Measurements from ENCODE around the gene GALNT10.

Gene GALNT10

GRCh38 chr5:154300207-154300883 is 109.8 kb downstream of the GALNT10 start:
- no peak for DNase-seq

DNA sequence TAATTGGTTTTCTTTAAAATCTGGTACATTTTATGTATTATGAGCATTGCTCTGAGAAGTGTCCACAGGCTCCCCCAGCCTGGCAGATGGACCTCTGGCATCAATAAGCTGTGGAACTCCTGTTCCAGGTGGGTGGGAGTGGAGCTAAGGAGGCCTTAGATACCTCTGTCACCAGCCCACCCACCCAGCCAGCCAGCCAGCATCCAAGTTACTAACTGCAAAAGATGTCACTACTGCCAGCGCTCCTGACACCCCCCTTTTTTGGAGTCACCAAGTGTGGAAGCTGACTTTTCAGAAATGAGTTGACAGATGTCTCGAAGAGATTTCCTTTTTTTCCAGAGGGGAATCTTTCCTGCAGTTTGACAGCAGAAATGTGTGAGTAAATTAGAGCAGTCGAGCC is 111.2 kb downstream of the GALNT10 start:
- no peak for DNase-seq

GRCh38 chr5:154302161-154302560 is 111.6 kb downstream of the GALNT10 start:
- no peak for DNase-seq

DNA sequence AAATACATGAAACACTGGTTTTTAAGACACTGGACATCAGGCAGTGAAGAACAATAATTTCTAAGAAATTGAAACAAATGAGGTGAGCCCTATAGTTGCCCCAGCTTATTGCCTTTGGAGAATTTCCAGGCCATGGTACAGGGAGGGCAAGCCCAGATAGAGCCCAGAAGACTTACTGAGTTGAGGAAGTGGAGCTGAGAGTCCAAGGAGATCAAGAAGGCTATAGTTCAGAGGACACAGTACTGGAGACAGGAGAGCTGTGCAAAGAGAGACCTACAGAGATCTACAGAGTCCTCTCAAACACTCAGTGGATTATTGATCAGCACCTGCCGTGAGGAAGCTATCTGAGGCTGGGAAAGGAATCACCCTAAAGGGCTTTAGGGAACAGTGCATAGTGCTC is 112.6 kb downstream of the GALNT10 start:
- DNase-seq = no peak

DNA sequence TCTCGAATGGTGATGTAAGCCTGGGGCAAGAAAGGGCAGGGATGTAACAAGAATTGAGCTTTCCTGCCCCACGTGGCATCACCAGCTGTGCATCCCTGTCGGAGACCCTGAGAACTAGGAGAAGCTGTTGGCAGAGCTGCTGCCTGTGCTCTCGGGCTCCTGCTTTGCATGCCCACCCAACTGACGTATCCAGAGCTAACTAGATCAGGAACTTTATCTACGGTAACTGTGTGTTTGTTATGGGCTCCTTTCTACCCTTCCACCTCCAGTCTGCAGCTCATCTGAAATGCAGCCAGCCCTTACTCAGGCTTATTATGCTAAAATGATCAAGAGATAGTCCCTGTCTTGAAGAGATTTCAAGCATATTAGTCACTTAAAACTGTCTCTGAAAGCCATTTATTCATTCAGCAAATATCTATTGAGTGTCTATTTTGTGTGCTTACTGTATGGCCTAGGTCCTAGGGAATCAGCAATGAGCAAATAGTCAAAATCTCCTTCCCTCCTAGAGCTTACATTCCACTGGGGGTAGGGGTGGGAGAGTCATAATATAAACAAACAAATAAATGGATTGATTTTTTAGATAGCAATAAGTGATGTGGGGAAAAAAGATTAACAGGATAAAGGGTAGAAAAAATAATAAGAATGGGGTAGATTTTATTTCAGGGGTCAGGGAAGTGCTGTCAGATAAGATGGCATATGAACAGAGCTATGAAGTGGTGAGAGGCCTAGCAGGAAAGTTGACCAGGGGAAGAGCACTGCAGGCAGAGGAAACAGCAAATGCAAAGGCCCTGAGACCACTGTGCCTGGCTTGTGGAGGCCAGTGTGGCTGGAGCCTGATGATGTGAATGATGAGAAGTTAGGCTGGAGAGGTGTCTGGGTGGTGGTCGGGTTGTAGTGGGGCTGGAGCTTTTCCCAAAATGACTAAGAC is 118.2 kb downstream of the GALNT10 start:
- no peak for DNase-seq

DNA sequence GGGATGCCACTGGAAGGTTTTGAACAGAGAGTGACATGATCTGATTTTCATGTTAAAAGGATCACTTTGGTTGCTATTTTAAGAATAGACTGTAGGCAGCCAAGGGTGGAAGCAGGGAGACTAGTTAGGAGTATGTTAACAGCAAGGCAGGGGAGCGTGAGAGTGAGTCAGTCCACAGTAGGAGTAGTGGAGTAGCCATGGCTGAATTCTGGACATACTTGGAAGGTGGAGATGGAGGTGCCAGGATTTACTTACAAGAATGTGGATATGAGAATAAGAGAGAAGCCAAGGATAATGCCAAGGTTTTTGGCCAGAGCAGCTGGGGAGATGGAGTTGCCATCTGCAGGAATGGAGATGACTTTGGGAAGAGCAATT is 118.8 kb downstream of the GALNT10 start:
- no peak for DNase-seq

DNA sequence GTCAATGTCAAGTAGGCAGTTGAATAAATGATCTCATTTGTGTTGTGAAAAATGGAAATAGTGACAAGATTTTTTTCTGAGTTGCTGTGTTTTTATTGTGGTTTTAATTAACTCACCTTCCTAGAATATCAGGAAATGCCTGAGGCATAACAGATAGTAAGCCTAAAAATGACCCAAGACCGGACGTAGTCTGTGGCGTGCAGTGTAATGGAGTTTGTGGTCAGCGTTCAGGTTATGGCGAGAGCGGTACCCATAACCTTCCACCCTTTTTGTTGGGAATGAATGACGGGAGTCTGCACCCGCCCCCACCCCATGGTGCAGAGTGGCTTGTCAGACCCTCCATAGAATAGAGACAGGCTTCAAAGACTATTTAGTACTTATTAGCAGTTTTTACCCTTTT is 119.3 kb downstream of the GALNT10 start:
- no peak for DNase-seq

DNA sequence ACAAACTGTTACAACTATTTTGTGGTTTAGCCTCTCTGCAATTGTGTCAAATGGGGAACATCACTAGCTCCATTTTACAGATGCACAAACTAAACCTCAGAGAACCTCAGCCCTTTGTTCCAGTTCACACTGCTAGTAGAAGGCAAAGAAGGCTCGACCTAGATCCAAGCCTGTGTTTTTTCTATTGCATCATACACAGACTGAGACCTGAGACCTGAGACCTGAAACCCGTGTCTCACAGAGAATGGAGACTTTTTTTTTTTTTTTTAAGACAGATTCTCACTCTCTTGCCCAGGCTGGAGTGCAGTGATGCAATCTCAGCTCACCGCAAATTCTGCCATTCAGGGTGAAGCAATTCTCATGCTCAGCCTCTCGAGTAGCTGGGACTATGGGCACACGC is 120.8 kb downstream of the GALNT10 start:
- peak; percentile 40 for DNase-seq

- DNase-seq = no peak
Measured at GRCh38 chr5:154312000-154312399, 121.5 kb downstream of the GALNT10 start.

GRCh38 chr5:154312576-154312975 is 122.0 kb downstream of the GALNT10 start:
- no peak for DNase-seq

DNA sequence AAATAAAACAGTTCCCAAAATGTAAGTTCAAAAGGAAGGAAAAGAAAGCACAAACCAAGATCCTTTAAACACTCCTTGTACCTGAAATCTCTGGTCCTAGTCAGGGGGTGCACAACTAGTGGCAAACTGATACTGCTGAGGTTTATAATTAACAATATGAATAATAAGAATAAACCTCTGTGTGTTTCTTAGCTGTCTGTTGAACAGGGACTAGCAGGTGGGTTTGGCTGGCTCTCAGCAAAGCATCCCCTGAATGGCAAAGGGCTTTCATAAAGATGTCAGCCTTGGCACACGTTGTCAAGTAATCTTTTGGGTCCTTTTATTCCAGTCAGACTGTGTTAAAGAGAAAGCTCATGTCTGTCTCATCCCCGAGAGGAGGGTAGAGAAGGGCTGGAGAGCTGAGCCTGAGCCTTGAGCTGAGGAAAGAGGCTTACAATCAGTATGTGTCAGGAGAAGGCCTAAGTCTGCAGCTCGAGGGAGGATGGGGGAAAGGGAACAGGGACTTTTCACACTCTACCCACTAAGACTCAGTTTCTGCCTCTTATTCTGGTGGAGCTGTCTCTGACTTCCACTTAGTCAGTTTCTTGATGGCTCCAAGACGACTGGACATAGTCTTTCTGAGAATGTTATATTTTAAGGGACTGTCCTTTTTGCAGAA is 123.0 kb downstream of the GALNT10 start:
- no peak for DNase-seq

GRCh38 chr5:154315196-154315595 is 124.7 kb downstream of the GALNT10 start:
- DNase-seq = no peak

DNA sequence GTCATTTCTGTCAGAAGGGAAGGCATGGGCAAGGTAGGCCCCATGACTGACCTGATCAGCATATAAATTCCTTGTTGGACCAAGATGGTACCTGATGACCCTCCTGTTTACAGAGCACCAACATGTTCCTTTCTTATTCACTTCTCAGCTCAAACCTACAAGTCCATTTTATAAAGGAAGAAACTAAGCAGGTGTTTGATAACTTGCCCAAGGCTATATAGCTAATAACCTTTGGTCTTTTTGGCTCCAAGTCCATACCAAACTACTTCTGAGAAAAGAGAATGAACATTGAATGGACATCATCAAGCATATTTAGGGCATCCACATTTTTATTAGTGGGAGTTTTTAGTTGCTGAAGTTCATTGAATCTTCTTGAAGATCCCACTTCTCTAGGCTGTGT is 125.2 kb downstream of the GALNT10 start:
- DNase-seq = no peak

DNA sequence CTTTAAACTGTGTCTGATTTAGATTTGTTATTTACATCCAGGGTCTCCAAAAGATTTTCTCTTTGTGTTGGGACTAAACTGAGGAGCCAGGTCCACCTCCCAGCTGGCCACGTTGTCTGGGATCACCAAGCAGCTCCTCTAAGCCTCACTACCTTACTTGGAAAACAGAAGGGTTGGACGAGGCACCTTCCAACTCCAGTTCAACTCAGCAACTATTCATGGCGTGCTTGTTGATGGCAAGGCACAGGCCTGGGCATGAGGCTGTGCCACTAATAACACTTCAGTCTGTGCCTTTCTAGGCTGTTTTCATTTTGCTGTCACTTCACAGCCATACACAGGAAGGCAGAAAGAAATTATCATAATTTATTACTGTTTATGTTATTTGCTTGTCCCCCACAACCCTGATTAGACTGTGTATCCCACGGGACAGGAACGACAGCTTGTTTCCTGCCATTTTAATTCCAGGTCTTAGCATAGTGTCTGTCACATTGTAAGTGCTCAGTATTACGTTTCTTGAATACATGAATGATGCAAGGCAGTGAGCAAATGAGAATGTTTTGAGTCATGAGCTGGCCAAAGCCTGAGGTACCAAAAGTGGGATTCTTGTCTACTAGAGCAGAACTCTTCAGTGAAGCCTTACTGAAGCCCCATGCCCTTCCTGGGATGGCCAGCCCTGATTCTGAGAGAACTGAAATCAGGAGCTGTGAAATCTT is 125.8 kb downstream of the GALNT10 start:
- no peak for DNase-seq

DNA sequence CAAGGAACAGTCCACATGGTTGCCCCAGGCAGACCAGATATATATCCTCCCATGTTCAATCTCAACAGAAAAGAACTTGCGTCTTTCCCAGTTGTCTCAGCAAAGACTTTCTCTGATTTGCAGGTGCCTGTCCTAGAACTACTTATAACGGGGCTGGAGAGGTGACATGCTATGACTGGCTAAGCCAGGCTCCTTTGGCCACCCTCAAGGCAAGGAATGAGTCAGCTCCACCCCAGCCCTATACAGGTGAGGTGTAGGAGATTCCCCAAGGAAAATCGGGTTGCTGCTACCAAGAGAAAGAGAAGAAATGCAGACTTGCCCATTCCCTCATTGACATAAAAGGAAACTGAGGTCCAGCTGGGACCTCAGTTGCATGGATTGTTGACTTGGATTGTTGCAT is 127.4 kb downstream of the GALNT10 start:
- DNase-seq = no peak

DNA sequence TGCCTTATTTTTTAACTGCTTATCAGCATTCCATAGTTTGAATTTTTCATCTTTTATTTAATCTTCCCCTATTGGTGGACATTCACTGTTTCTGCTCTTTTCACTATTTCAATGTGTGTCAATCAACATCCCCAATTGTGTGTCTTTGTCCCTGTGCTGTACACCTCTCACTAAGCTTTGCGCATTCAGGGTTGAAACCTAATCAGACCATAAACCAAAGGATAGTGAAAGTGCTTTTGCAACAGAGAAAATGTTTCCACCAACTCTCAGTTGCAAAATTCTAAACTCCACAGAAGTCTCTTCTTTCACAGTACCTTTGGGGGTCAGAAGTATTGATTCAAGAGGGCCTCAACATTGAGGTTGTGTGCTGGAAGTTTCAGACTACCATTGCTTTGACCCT is 128.2 kb downstream of the GALNT10 start:
- no peak for DNase-seq

DNA sequence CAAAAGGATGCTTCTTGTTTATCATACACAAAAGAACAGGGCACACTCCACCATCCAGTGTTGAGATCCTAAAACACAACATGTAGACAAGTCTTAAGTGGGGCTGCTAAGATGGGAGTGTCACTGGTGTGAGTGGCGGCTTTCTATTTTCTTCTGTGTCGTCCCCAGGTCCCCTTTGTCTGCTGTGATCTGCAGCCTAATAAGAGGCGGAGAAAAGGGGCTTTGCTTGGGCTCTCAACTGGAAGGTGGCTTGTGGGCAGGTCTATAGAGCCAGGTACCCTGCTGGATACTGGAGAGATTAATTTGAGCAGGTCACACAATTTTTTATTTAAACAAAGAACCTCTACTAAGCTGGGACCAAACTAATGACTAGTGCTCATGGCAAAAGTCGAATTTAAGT is 129.2 kb downstream of the GALNT10 start:
- DNase-seq = no peak

DNA sequence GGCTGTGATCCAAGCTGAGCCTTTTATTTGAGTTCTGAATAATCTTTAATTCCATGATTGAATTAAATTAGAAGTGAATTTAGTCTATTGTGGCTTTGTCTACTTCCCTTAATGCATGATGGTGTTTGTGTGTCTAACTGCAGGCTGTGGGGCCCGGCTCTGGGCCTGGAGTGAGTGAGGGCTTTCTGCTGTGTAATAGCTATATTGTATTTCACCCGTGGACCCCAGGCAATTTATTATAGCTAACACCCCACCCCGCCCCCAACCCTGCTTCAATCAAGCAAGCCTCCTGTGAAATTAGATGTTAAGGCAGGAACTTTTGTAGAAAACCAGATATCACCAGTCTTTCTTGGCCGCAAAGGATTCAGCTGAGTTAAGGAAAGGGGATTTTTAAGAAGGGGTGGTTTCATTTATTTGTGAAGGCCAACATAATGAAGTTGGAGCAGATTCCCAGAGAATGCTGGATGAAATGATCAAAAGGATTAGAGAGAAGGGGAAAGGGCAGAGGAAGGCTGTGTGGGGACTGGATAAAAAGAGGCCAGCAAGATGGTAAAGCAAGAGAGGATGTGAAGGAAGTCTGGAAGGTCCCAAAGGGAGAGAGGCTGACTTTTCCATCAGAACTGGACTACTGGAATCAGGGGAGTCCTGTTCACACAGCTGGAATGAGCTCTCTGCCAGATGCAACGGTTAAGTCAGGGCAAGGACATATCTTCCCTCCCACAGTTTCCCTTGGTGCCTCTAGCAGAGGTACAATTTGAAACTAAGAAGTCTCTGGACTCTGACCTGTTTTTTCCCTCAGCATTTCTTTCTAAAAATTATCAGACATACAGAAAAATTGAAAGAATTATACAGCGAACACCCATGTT is 129.9 kb downstream of the GALNT10 start:
- no peak for DNase-seq

DNA sequence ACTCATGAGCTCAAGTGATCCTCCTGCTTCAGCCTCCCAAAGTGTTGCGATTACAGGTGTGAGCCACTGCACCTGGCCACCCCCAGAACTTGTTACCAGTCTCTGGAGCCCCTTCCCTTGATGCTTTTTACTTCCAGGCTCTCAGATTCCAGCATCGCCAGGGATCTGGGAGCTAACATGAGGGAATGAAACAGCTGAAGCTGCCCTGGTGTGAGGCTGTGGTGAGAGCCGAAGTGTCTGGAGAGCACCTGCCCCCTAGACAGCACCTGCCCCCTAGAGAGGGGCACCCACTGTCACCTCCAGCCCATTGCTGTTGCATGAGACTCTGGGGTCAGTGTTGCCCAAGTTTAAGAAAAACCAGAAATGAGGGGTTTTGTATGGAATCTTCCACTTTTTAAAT is 131.0 kb downstream of the GALNT10 start:
- DNase-seq = no peak

- DNase-seq = no peak
Measured at GRCh38 chr5:154324033-154324432, 133.5 kb downstream of the GALNT10 start.

DNA sequence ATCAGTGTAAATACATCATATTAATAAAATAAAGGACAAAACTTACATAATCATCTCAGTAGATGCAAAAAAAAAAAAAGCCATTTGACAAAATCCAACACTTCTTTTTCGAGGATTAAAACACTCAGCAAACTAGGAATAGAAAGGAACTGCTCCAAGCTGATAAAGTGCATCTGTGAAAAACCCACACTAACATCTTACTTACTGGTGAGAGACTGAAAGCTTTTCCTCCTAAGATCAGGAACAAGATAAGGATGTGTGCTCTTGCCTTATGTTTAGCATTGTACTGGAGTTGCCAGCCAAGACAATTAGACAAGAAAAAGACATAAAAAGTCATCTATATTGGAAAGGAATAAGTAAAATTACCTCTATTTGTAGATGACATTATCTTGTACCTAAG is 135.0 kb downstream of the GALNT10 start:
- no peak for DNase-seq

GRCh38 chr5:154329062-154329461 is 138.5 kb downstream of the GALNT10 start:
- no peak for DNase-seq
